Activated B cell treated with CpG ODN at 0.5 μM for 24 hours (primary cell): ENCODE results near the gene GALNT12. TPM values are rescaled to one million over a fixed set of nuclear protein-coding genes. Genes with fewer than 3 reads are reported as not detected.

Experiments
- ATAC-seq: fragments of 200-7000 bp; cut with Tn5 transposase; one replicate; pipeline ENCODE4 v1.10.0; 2021; ENCODE audit warnings: low read depth, mild to moderate bottlenecking, moderate library complexity
- CTCF ChIA-PET: fragments of 350-600 bp; sonication (Branson Sonifier 250); formaldehyde crosslinking; loops from one replicate; lab custom pipeline; 2021; ENCODE audit warnings: antibody characterized with exemption; lab: Charles Lee
- POLR2A ChIA-PET: fragments of 350-600 bp; sonication (Branson Sonifier 250); formaldehyde crosslinking; loops from one replicate; lab custom pipeline; 2021; ENCODE audit warnings: antibody characterized with exemption; lab: Charles Lee
- DNase-seq: peaks from one replicate; pipeline ENCODE4 v3.0.0; 2022
- H3K27ac Mint-ChIP-seq: one replicate; pipeline ENCODE4 v1.8.0; 2020; ENCODE audit warnings: mixed read lengths
- H3K27me3 Mint-ChIP-seq: one replicate; pipeline ENCODE4 v1.8.0; 2021; ENCODE audit warnings: mixed read lengths
- H3K36me3 Mint-ChIP-seq: one replicate; pipeline ENCODE4 v1.8.0; 2021; ENCODE audit warnings: low read depth, mixed read lengths
- H3K4me1 Mint-ChIP-seq: one replicate; pipeline ENCODE4 v1.8.0; 2021; ENCODE audit warnings: mixed read lengths
- H3K4me3 Mint-ChIP-seq: one replicate; pipeline ENCODE4 v1.8.0; 2020; ENCODE audit warnings: mild to moderate bottlenecking, mixed read lengths
- H3K9me3 Mint-ChIP-seq: one replicate; pipeline ENCODE4 v1.8.0; 2020; ENCODE audit warnings: mixed read lengths
- CTCF ChIP-seq: fragments of 200-600 bp; IDR thresholded peaks from one replicate; pipeline ENCODE4 v1.8.0; 2022; ENCODE audit warnings: antibody characterized with exemption, mild to moderate bottlenecking
- intact Hi-C: fragments of 100-400 bp; cut with micrococcal nuclease; formaldehyde crosslinking; loops from one replicate; pipeline ENCODE4 v1.15.1; 2024
- total RNA-seq: library from RNA; stranded (reverse); gene quantifications from 2 replicates; pipeline ENCODE4 v1.2.3, GENCODE V29; 2022

The GALNT12 gene
- total RNA-seq, 1 donor from 2014 or later, result 2.0 TPM

GRCh38 chr9:98873951-98874371, 66.5 kb downstream of the GALNT12 start:
- Mint-ChIP-seq H3K27ac (no peak overlapping the region), H3K27me3 (no peaks in the 10 kb centered on the region), H3K4me3 (no peak overlapping the region), H3K4me1 (no peaks in the 10 kb centered on the region), H3K9me3 (no peaks in the 10 kb centered on the region), H3K36me3 (no peaks in the 10 kb centered on the region)
- POLR2A ChIA-PET, result no interaction called here
- DNase-seq (no peak), ATAC-seq (no peak)
- CTCF ChIA-PET, result no interaction called here
- intact Hi-C loops, result no loop called here
- no peak for TF ChIP-seq CTCF

GRCh38 chr9:98874721-98875255, 67.3 kb downstream of the GALNT12 start:
- ChIA-PET POLR2A (no interaction called here), CTCF (no interaction called here)
- TF ChIP-seq CTCF, result no peak
- H3K27me3 Mint-ChIP-seq, result peaks cover 4% of the 10 kb centered on the region
- H3K36me3 Mint-ChIP-seq, result no peaks in the 10 kb centered on the region
- H3K4me1 Mint-ChIP-seq, result no peaks in the 10 kb centered on the region
- ATAC-seq (no peak), DNase-seq (no peak)
- H3K27ac Mint-ChIP-seq, result no peak overlapping the region
- H3K4me3 Mint-ChIP-seq, result no peak overlapping the region
- intact Hi-C loops, result no loop called here
- no peaks in the 10 kb centered on the region for H3K9me3 Mint-ChIP-seq

GRCh38 chr9:98875536-98875935, 68.1 kb downstream of the GALNT12 start:
- intact Hi-C loops, result no loop called here
- ATAC-seq, result no peak
- no peak overlapping the region for H3K4me3 Mint-ChIP-seq
- no peaks in the 10 kb centered on the region for H3K9me3 Mint-ChIP-seq
- DNase-seq, result no peak
- no peak for TF ChIP-seq CTCF
- ChIA-PET POLR2A (no interaction called here), CTCF (no interaction called here)
- H3K36me3 Mint-ChIP-seq, result no peaks in the 10 kb centered on the region
- H3K27ac Mint-ChIP-seq, result no peak overlapping the region
- peaks cover 4% of the 10 kb centered on the region for H3K27me3 Mint-ChIP-seq
- H3K4me1 Mint-ChIP-seq, result no peaks in the 10 kb centered on the region

- no peaks in the 10 kb centered on the region for H3K4me1 Mint-ChIP-seq
- DNase-seq (no peak), ATAC-seq (no peak)
- TF ChIP-seq CTCF, result no peak
- CTCF ChIA-PET, result no interaction called here
- no peak overlapping the region for H3K27ac Mint-ChIP-seq
- H3K36me3 Mint-ChIP-seq, result no peaks in the 10 kb centered on the region
- intact Hi-C loops, result no loop called here
- H3K9me3 Mint-ChIP-seq, result no peaks in the 10 kb centered on the region
- H3K27me3 Mint-ChIP-seq, result peaks cover 9% of the 10 kb centered on the region
- POLR2A ChIA-PET, result no interaction called here
- H3K4me3 Mint-ChIP-seq, result no peak overlapping the region
Measured at GRCh38 chr9:98877311-98877710, 69.8 kb downstream of the GALNT12 start.

- DNase-seq (no peak), ATAC-seq (no peak)
- no peaks in the 10 kb centered on the region for H3K36me3 Mint-ChIP-seq
- H3K27me3 Mint-ChIP-seq, result peaks cover 16% of the 10 kb centered on the region
- H3K9me3 Mint-ChIP-seq, result no peaks in the 10 kb centered on the region
- intact Hi-C loops, result no loop called here
- no peak overlapping the region for H3K4me3 Mint-ChIP-seq
- H3K27ac Mint-ChIP-seq, result no peak overlapping the region
- POLR2A ChIA-PET, result no interaction called here
- no peaks in the 10 kb centered on the region for H3K4me1 Mint-ChIP-seq
- CTCF ChIA-PET, result no interaction called here
- TF ChIP-seq CTCF, result no peak
Measured at GRCh38 chr9:98879094-98879962, 71.9 kb downstream of the GALNT12 start.
